Renal cortex interstitium (tissue), 11 donors: ENCODE data around the gene SORBS1. TPM values are rescaled to one million over a fixed set of nuclear protein-coding genes. Genes with fewer than 3 reads are reported as not detected.

Source experiments
- DNase-seq, 11 donors: peaks; one replicate each; pipeline ENCODE4 v3.0.0-alpha.2; 2013; ENCODE audit warnings: low read depth in 9 of 11, low spot score in 4 of 11; ENCODE audit errors: extremely low read depth in 1 of 11
- polyA plus RNA-seq, 3 donors: library from polyadenylated mRNA; unstranded; fragments of 120-200 nt; gene quantifications; one replicate each; pipeline ENCODE4 v1.2.1, GENCODE V29; 2013; ENCODE audit not compliant: insufficient read length in 3 of 3

The SORBS1 gene
- polyA plus RNA-seq, 3 donors, result 30.9 to 37.1 (median 35.2) TPM

- no peak for DNase-seq
Observed at GRCh38 chr10:95278061-95278988, 282.8 kb downstream of the SORBS1 start.

- no peak for DNase-seq
Observed at GRCh38 chr10:95277614-95278013, 283.6 kb downstream of the SORBS1 start.

GRCh38 chr10:95277201-95277570, 284.0 kb downstream of the SORBS1 start:
- no peak for DNase-seq

GRCh38 chr10:95276367-95277200, 284.6 kb downstream of the SORBS1 start:
- DNase-seq, result no peak

GRCh38 chr10:95275726-95276366, 285.3 kb downstream of the SORBS1 start:
- no peak for DNase-seq

- no peak for DNase-seq
Observed at GRCh38 chr10:95273393-95274312, 287.5 kb downstream of the SORBS1 start.

- DNase-seq, result no peak
Observed at GRCh38 chr10:95268438-95268837, 292.7 kb downstream of the SORBS1 start.

GRCh38 chr10:95267251-95267650, 293.9 kb downstream of the SORBS1 start:
- DNase-seq, result no peak

GRCh38 chr10:95266674-95267095, 294.5 kb downstream of the SORBS1 start:
- no peak for DNase-seq

GRCh38 chr10:95265572-95265971, 295.6 kb downstream of the SORBS1 start:
- no peak for DNase-seq

GRCh38 chr10:95264227-95265051, 296.7 kb downstream of the SORBS1 start:
- DNase-seq, result no peak

- no peak for DNase-seq
Observed at GRCh38 chr10:95263864-95264226, 297.3 kb downstream of the SORBS1 start.

- no peak for DNase-seq
Observed at GRCh38 chr10:95262763-95263518, 298.2 kb downstream of the SORBS1 start.

- no peak for DNase-seq
Observed at GRCh38 chr10:95261926-95262325, 299.2 kb downstream of the SORBS1 start.
